Peyer's patch (tissue), 4 donors: Measurements from ENCODE around the gene U2AF1L4. TPM values are rescaled to one million over a fixed set of nuclear protein-coding genes. Genes with fewer than 3 reads are reported as not detected.
A peak's percentile ranks its signal among the peaks of the same experiment; 100 is the strongest.

Experiments used
- DNase-seq, 3 donors: peaks; one replicate each; pipeline ENCODE4 v3.0.0-alpha.2; 2017 to 2019
- H3K27ac ChIP-seq, 4 donors: fragments of 200-600 bp; sonication (generic); one replicate each; pipeline ENCODE4 v1.5.1; 2016 to 2019
- H3K27me3 ChIP-seq, 2 donors: fragments of 200-600 bp; sonication (generic); one replicate each; pipeline ENCODE4 v1.5.1; 2019
- H3K36me3 ChIP-seq, 3 donors: fragments of 200-600 bp; sonication (generic); one replicate each; pipeline ENCODE4 v1.5.1; 2016 to 2019
- H3K4me1 ChIP-seq, 4 donors: fragments of 200-600 bp; sonication (generic); one replicate each; pipeline ENCODE4 v1.5.1; 2016 to 2019
- H3K4me3 ChIP-seq, 4 donors: fragments of 200-600 bp; sonication (generic); 1 replicate in 3 of 4; 2 replicates in 1 of 4; pipeline ENCODE4 v1.5.1; 2016 to 2019; ENCODE audit warnings: mild to moderate bottlenecking in 1 of 4
- H3K9me3 ChIP-seq, 4 donors: fragments of 200-600 bp; sonication (generic); one replicate each; pipeline ENCODE4 v1.5.1; 2016 to 2019; ENCODE audit warnings: mild to moderate bottlenecking in 1 of 4
- POLR2A ChIP-seq, 2 donors: fragments of 450-650 bp; IDR thresholded peaks; one replicate each; pipeline ENCODE4 v1.5.1; 2017; ENCODE audit warnings: antibody characterized with exemption in 2 of 2, mild to moderate bottlenecking in 2 of 2, moderate library complexity in 2 of 2
- total RNA-seq, 4 donors: library from RNA; depleted of rRNA; stranded (reverse); fragments of >200 nt; gene quantifications; one replicate each; pipeline ENCODE4 v1.1.0, GENCODE V29; 2016
- TF ChIP-seq, protein P1 (sequence below), 6 experiments: fragments of 450-650 bp in 4 of 6; fragments of 200-600 bp in 2 of 6; sonication (generic) in 1 of 6; IDR thresholded peaks; one replicate each; pipeline ENCODE4 v1.5.1; 2017 to 2019; ENCODE audit warnings: antibody characterized with exemption in 6 of 6, mild to moderate bottlenecking in 3 of 6, moderate library complexity in 1 of 6

The U2AF1L4 gene
- total RNA-seq, 4 donors from 2014 or later, result 14.5 to 70.5 (median 34.6) TPM

DNA sequence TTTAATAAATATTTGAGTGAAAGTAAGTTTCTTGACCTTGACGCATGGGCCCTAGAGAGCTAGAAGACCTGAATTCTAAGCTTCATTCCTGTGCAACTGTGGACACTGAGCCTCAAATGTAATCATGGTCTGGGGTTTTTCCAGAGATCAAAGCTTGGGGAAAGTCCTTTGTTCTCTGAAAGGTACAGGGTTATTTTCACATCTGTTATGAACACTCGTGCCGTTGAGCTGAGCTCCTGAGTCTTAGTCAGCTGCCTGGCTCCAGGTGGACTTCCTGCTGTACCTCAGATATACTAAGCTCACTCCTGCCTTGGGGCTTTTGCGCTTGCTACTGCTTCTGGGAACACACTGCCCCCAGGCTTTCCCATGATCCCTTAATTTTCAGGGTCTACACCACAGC lies 48.4 kb downstream of the U2AF1L4 start:
- H3K4me3 ChIP-seq, result no peak overlapping the region
- H3K9me3 ChIP-seq, result no peaks in the 10 kb centered on the region
- H3K27ac ChIP-seq, result no peak overlapping the region
- H3K27me3 ChIP-seq, result no peaks in the 10 kb centered on the region
- peaks cover 0 to 3% (median 0%) of the 10 kb centered on the region in 4 donors for H3K4me1 ChIP-seq
- no peaks in the 10 kb centered on the region for H3K36me3 ChIP-seq
- DNase-seq, result no peak
- no peak for TF ChIP-seq POLR2A (IDR thresholded peaks at IDR 0.05)
- TF ChIP-seq, protein P1, sequence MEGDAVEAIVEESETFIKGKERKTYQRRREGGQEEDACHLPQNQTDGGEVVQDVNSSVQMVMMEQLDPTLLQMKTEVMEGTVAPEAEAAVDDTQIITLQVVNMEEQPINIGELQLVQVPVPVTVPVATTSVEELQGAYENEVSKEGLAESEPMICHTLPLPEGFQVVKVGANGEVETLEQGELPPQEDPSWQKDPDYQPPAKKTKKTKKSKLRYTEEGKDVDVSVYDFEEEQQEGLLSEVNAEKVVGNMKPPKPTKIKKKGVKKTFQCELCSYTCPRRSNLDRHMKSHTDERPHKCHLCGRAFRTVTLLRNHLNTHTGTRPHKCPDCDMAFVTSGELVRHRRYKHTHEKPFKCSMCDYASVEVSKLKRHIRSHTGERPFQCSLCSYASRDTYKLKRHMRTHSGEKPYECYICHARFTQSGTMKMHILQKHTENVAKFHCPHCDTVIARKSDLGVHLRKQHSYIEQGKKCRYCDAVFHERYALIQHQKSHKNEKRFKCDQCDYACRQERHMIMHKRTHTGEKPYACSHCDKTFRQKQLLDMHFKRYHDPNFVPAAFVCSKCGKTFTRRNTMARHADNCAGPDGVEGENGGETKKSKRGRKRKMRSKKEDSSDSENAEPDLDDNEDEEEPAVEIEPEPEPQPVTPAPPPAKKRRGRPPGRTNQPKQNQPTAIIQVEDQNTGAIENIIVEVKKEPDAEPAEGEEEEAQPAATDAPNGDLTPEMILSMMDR (IDR thresholded peaks at IDR 0.05), result no peak

DNA sequence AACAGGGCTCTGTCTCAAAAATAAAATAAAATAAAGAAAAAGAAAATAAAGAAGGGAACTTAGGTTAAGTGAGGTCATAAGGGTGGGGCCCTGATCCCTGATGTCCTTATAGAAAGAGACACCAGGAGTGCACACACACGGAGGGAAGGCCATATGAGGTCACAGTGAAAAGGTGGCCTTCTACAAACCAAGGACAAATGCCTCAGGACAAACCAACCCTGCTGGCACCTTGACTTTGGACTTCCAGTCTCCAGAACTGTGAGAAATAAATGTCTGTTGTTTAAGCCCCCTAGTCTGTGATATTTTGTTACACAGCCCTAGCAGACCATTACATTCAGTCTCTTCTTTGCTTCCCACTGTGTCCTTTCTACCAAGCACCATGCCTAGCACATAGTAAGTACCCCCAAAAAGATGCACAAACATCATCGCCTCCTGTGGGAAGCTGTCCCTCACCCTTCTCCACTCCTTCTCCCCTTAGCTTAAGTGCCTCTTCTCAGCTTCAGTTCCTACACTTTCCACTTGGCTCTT lies 49.3 kb downstream of the U2AF1L4 start:
- Histone ChIP-seq H3K27ac (no peak overlapping the region), H3K4me1 (no peaks in the 10 kb centered on the region), H3K36me3 (no peaks in the 10 kb centered on the region), H3K4me3 (no peak overlapping the region), H3K27me3 (no peaks in the 10 kb centered on the region), H3K9me3 (no peaks in the 10 kb centered on the region)
- no peak for DNase-seq
- no peak for TF ChIP-seq POLR2A (IDR thresholded peaks at IDR 0.05)
- TF ChIP-seq, protein P1 (IDR thresholded peaks at IDR 0.05), result no peak

DNA sequence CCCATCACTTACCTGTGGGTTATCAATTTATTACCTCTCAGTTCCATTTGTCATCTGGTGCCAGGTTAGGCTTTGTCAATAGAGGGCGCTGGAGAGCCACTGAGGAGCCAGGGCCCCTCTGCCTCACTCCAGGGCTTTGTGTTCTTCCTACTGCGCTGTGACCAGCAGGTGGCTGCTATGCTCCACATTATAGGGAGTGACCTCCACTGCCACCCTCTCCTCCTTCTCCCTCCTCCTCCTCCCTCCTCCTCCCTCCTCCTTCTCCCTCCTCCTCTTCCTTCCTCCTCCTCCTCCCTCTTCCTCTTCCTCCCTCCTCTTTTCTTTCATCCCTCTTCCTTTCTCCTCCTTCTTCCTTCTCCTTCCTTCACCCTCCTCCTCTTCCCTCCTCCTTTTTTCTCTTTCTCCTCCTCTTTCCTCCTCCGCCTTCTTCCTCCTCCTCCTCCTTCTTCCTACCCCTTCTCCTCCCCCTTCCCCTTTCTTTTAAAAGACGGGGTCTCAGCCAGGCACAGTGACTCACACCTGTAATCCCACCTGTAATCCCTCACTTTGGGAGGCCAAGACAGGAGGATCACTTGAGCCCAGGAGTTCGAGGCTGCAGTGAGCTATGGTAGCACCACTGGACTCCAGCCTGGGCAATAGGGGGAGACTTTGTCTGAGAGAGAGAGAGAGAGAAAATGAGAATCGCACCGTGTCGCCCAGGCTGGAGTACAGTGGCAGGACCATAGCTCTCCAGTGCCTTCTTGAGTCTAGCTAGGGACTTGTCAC lies 51.2 kb downstream of the U2AF1L4 start:
- Histone ChIP-seq H3K4me1 (no peaks in the 10 kb centered on the region), H3K36me3 (no peaks in the 10 kb centered on the region), H3K9me3 (no peaks in the 10 kb centered on the region), H3K27ac (no peak overlapping the region), H3K27me3 (no peaks in the 10 kb centered on the region), H3K4me3 (no peak overlapping the region)
- DNase-seq, result peak; percentile 88 to 96 (median 91)
- TF ChIP-seq, protein P1 (IDR thresholded peaks at IDR 0.05), result peak; percentile 91 to 99 (median 98)
- TF ChIP-seq POLR2A (IDR thresholded peaks at IDR 0.05), result no peak

DNA sequence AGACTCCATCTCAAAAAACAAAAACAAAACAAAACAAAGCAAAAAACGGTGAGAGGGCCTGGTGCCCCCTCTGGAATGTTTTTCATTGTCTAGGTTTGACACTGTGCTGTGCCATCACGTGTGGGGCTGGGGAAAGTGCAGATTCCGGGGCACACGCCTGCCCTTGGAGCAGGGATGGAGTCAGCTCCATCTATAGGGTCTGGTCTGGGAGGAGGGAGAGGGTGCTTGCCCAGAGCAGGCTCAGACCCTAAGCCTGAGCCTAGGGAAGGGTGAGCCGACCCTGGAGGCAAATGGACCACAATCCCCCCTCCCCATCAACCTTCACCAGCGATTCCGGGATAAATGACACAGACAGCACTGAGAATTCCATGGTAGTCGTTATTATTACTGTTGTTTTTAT lies 51.8 kb downstream of the U2AF1L4 start:
- Histone ChIP-seq H3K27me3 (no peaks in the 10 kb centered on the region), H3K9me3 (no peaks in the 10 kb centered on the region), H3K27ac (no peak overlapping the region), H3K4me1 (no peaks in the 10 kb centered on the region), H3K36me3 (no peaks in the 10 kb centered on the region), H3K4me3 (no peak overlapping the region)
- no peak for DNase-seq
- TF ChIP-seq, protein P1 (IDR thresholded peaks at IDR 0.05), result no peak
- TF ChIP-seq POLR2A (IDR thresholded peaks at IDR 0.05), result no peak

Other genes with a start within 250 kb of the U2AF1L4 start
- gene DMKN, start 231.8 kb downstream of the U2AF1L4 start, total RNA-seq, result 10 to 100 TPM in 2 of 4 donors, 1 to 10 TPM in 1, not detected in 1; 1.9 to 29.7 (median 10.7) TPM
- gene SBSN, start 217.1 kb downstream of the U2AF1L4 start, total RNA-seq, result 1 to 10 TPM in 1 of 4 donors, not detected in 3; 1.0 TPM
- gene GAPDHS, start 212.0 kb downstream of the U2AF1L4 start, total RNA-seq, result under 1 TPM in 1 of 4 donors, not detected in 3; 0.54 TPM
- gene TMEM147, start 199.8 kb downstream of the U2AF1L4 start, total RNA-seq, result 10 to 100 TPM; 34.9 to 59.4 (median 50.9) TPM
- gene ATP4A, start 181.8 kb downstream of the U2AF1L4 start, total RNA-seq, result not detected
- gene PMIS2, start 159.2 kb downstream of the U2AF1L4 start, total RNA-seq, result not detected
- 10 to 100 TPM in 2 of 4 donors, 1 to 10 TPM in 2; 2.8 to 42.9 (median 8.3) TPM for gene HAUS5, start 132.7 kb downstream of the U2AF1L4 start, total RNA-seq
- 10 to 100 TPM; 57.3 to 64.4 (median 63.1) TPM for gene RBM42, start 116.4 kb downstream of the U2AF1L4 start, total RNA-seq
- gene ETV2, start 103.7 kb downstream of the U2AF1L4 start, total RNA-seq, result 1 to 10 TPM in 2 of 4 donors, not detected in 2; 1.6 to 1.8 TPM
- 100 to 1,000 TPM; 462 to 930 (median 787) TPM for gene COX6B1, start 97.1 kb downstream of the U2AF1L4 start, total RNA-seq
- not detected for gene UPK1A, start 78.9 kb downstream of the U2AF1L4 start, total RNA-seq
- 1 to 10 TPM in 1 of 4 donors, not detected in 3; 2.5 TPM for gene ZBTB32, start 40.9 kb downstream of the U2AF1L4 start, total RNA-seq
- gene KMT2B, start 27.4 kb downstream of the U2AF1L4 start, total RNA-seq, result 10 to 100 TPM; 27.8 to 62.6 (median 41.9) TPM
- gene IGFLR1, start 3.0 kb downstream of the U2AF1L4 start, total RNA-seq, result 10 to 100 TPM in 3 of 4 donors, 1 to 10 TPM in 1; 8.3 to 14.2 (median 12.3) TPM
- 10 to 100 TPM in 3 of 4 donors, 1 to 10 TPM in 1; 8.3 to 48.2 (median 40.6) TPM for gene PSENEN, start 233 bp upstream of the U2AF1L4 start, total RNA-seq
- 10 to 100 TPM; 11.6 to 30.5 (median 20.2) TPM for gene LIN37, start 3.2 kb upstream of the U2AF1L4 start, total RNA-seq
- 10 to 100 TPM in 2 of 4 donors, 1 to 10 TPM in 2; 9.2 to 19.8 (median 13.6) TPM for gene HSPB6, start 11.6 kb upstream of the U2AF1L4 start, total RNA-seq
- 10 to 100 TPM in 3 of 4 donors, 1 to 10 TPM in 1; 6.0 to 36.8 (median 27.2) TPM for gene PROSER3, start 12.8 kb upstream of the U2AF1L4 start, total RNA-seq
- 100 to 1,000 TPM in 1 of 4 donors, 10 to 100 TPM in 2, 1 to 10 TPM in 1; 8.6 to 166 (median 20.0) TPM for gene ARHGAP33, start 30.1 kb upstream of the U2AF1L4 start, total RNA-seq
- not detected for gene PRODH2, start 67.4 kb upstream of the U2AF1L4 start, total RNA-seq
- not detected for gene NPHS1, start 107.1 kb upstream of the U2AF1L4 start, total RNA-seq
- gene KIRREL2, start 111.5 kb upstream of the U2AF1L4 start, total RNA-seq, result 1 to 10 TPM in 1 of 4 donors, not detected in 3; 1.7 TPM
- gene APLP1, start 123.2 kb upstream of the U2AF1L4 start, total RNA-seq, result 1 to 10 TPM in 3 of 4 donors, under 1 TPM in 1; 0.53 to 8.3 (median 1.7) TPM
- gene NFKBID, start 155.1 kb upstream of the U2AF1L4 start, total RNA-seq, result 10 to 100 TPM in 3 of 4 donors, 1 to 10 TPM in 1; 8.4 to 38.0 (median 23.6) TPM
- gene HCST, start 157.1 kb upstream of the U2AF1L4 start, total RNA-seq, result 1 to 10 TPM in 1 of 4 donors, not detected in 3; 9.7 TPM
- 10 to 100 TPM in 3 of 4 donors, 1 to 10 TPM in 1; 4.2 to 56.1 (median 20.2) TPM for gene TYROBP, start 162.9 kb upstream of the U2AF1L4 start, total RNA-seq
- 10 to 100 TPM in 3 of 4 donors, 1 to 10 TPM in 1; 8.3 to 34.4 (median 22.1) TPM for gene LRFN3, start 191.0 kb upstream of the U2AF1L4 start, total RNA-seq
- 10 to 100 TPM; 15.7 to 48.0 (median 39.1) TPM for gene SDHAF1, start 249.8 kb upstream of the U2AF1L4 start, total RNA-seq